ENCODE results near the gene MRPS14. TPM values are rescaled to one million over a fixed set of nuclear protein-coding genes. Genes with fewer than 3 reads are reported as not detected.

The MRPS14 gene
- total and polyA plus RNA-seq, 2 donors (not counting 1 experiment from before 2014, with no cell fraction given), result 9.1 to 29.4 TPM

- DNase-seq (no peak), ATAC-seq (ENCODE audit: low read depth) (no peak)
- H2AFZ ChIP-seq (ENCODE audit: insufficient read depth, low read depth, low read length, poor library complexity, severe bottlenecking), result peak overlapping the region; percentile 41
- peak overlapping the region; percentile 38 to 63 for H3K27ac ChIP-seq (ENCODE audit: low read length in 2 of 2)
- Mint-ChIP-seq H3K4me3 (peak overlapping the region; percentile 82), H3K27me3 (no peaks in the 10 kb centered on the region), H3K27ac (peak overlapping the region; percentile 90), H3K4me1 (peaks cover 66% of the 10 kb centered on the region), H3K9me3 (ENCODE audit: insufficient read depth) (no peaks in the 10 kb centered on the region)
- H3K79me2 ChIP-seq (ENCODE audit: control insufficient read depth, insufficient read depth, low read length), result no peaks in the 10 kb centered on the region
- H3K4me3 ChIP-seq (ENCODE audit: control extremely low read depth in 1 of 5, extremely low read depth in 1 of 5, insufficient read depth in 1 of 5, low read depth in 2 of 5, low read length in 4 of 5), result peak overlapping the region in 2 of 5 experiments; percentile 0 to 7
- H3K9me3 ChIP-seq (ENCODE audit: control extremely low read depth in 1 of 3, control insufficient read depth in 2 of 3, insufficient read depth in 1 of 3, low read length in 2 of 3), result no peaks in the 10 kb centered on the region
- CTCF ChIA-PET, result interaction anchor here (0.8 to 1.4 kb wide), 6 partner anchors 9 to 197 kb away, joined by 3 to 10 read pairs (median 4); no protein-coding TSS in a partner anchor
- POLR2A ChIA-PET, result interaction anchor here (0.7 to 1.5 kb wide), 6 partner anchors 11 to 1558 kb away, joined by 4 to 10 read pairs (median 6); partner anchors contain the start of gene CACYBP
- no peaks in the 10 kb centered on the region for H4K20me1 ChIP-seq (ENCODE audit: control insufficient read depth, insufficient read depth, low read length, poor library complexity, severe bottlenecking)
- no CpG with 5 or more reads among the region's 4 CpGs for WGBS (ENCODE audit: insufficient coverage)
- intact Hi-C loops (cut with micrococcal nuclease), result loop anchor here (2.0 to 5.0 kb wide), 3 partner anchors 13 to 171 kb away; partner anchors contain the start of gene CACYBP
- H3K27me3 ChIP-seq (replicated peaks in 1 of 4; ENCODE audit: control extremely low read depth in 1 of 4, control insufficient read depth in 3 of 4, insufficient read depth in 4 of 4, low read length in 3 of 4), result no peaks in the 10 kb centered on the region
- peak overlapping the region; percentile 49 for H3K4me2 ChIP-seq (replicated peaks; ENCODE audit: low read depth, low read length, poor library complexity, severe bottlenecking)
- peaks cover 0 to 16% of the 10 kb centered on the region in 2 experiments for H3K36me3 ChIP-seq (replicated peaks in 1 of 2; ENCODE audit: control extremely low read depth in 1 of 2, control insufficient read depth in 1 of 2, extremely low read depth in 1 of 2, insufficient read depth in 2 of 2, low read length in 1 of 2)
- H3K4me1 ChIP-seq (ENCODE audit: control insufficient read depth in 2 of 2, insufficient read depth in 2 of 2, low read length in 2 of 2), result peaks cover 47 to 58% of the 10 kb centered on the region in 2 donors
- no peak for TF ChIP-seq EZH2 (IDR thresholded peaks at IDR 0.05; ENCODE audit: borderline replicate concordance, insufficient read depth, low read depth, low read length, poor library complexity, severe bottlenecking)
- peak overlapping the region; percentile 16 for H3K9ac ChIP-seq (ENCODE audit: low read length)
Measured at GRCh38 chr1:174967845-174968705, 55.1 kb downstream of the MRPS14 start.

- peak overlapping the region; percentile 43 to 44 for H3K27ac ChIP-seq (ENCODE audit: low read length in 2 of 2)
- no peaks in the 10 kb centered on the region for H3K9me3 ChIP-seq (ENCODE audit: control extremely low read depth in 1 of 3, control insufficient read depth in 2 of 3, insufficient read depth in 1 of 3, low read length in 2 of 3)
- peak overlapping the region in 1 of 5 experiments; percentile 48 for H3K4me3 ChIP-seq (ENCODE audit: control extremely low read depth in 1 of 5, extremely low read depth in 1 of 5, insufficient read depth in 1 of 5, low read depth in 2 of 5, low read length in 4 of 5)
- Mint-ChIP-seq H3K27ac (peak overlapping the region; percentile 83), H3K4me3 (peak overlapping the region; percentile 82), H3K9me3 (ENCODE audit: insufficient read depth) (no peaks in the 10 kb centered on the region), H3K27me3 (no peaks in the 10 kb centered on the region), H3K4me1 (peaks cover 57% of the 10 kb centered on the region)
- intact Hi-C loops (cut with micrococcal nuclease), result loop anchor here (5.0 kb wide), 1 partner anchor 169 kb away; no protein-coding TSS in a partner anchor
- H2AFZ ChIP-seq (ENCODE audit: insufficient read depth, low read depth, low read length, poor library complexity, severe bottlenecking), result no peak overlapping the region
- H3K36me3 ChIP-seq (replicated peaks in 1 of 2; ENCODE audit: control extremely low read depth in 1 of 2, control insufficient read depth in 1 of 2, extremely low read depth in 1 of 2, insufficient read depth in 2 of 2, low read length in 1 of 2), result peaks cover 0 to 16% of the 10 kb centered on the region in 2 experiments
- ATAC-seq (ENCODE audit: low read depth) (no peak), DNase-seq (no peak)
- TF ChIP-seq CTCF (IDR thresholded peaks at IDR 0.05) (no peak), EZH2 (IDR thresholded peaks at IDR 0.05; ENCODE audit: borderline replicate concordance, insufficient read depth, low read depth, low read length, poor library complexity, severe bottlenecking) (no peak)
- ChIA-PET POLR2A (interaction anchor here (0.5 to 1.4 kb wide), 4 partner anchors 18 to 166 kb away, joined by 3 to 7 read pairs (median 3); no protein-coding TSS in a partner anchor), CTCF (interaction anchor here (1.1 to 2.5 kb wide), 9 partner anchors 12 to 193 kb away, joined by 3 to 12 read pairs (median 6); no protein-coding TSS in a partner anchor)
- no peaks in the 10 kb centered on the region for H3K79me2 ChIP-seq (ENCODE audit: control insufficient read depth, insufficient read depth, low read length)
- peaks cover 40 to 51% of the 10 kb centered on the region in 2 donors for H3K4me1 ChIP-seq (ENCODE audit: control insufficient read depth in 2 of 2, insufficient read depth in 2 of 2, low read length in 2 of 2)
- H3K9ac ChIP-seq (ENCODE audit: low read length), result no peak overlapping the region
- WGBS (ENCODE audit: insufficient coverage), result no CpG with 5 or more reads among the region's 1 CpG
- no peaks in the 10 kb centered on the region for H4K20me1 ChIP-seq (ENCODE audit: control insufficient read depth, insufficient read depth, low read length, poor library complexity, severe bottlenecking)
- H3K27me3 ChIP-seq (replicated peaks in 1 of 4; ENCODE audit: control extremely low read depth in 1 of 4, control insufficient read depth in 3 of 4, insufficient read depth in 4 of 4, low read length in 3 of 4), result no peaks in the 10 kb centered on the region
- peak overlapping the region; percentile 6 for H3K4me2 ChIP-seq (replicated peaks; ENCODE audit: low read depth, low read length, poor library complexity, severe bottlenecking)
Measured at GRCh38 chr1:174966008-174966572, 57.1 kb downstream of the MRPS14 start.

Data from B cell (primary cell).